PC-9 (cell line): ENCODE results near the gene IDH3G.

Experiments
- EZH2 ChIP-seq: fragments of 200-600 bp; sonication (generic); IDR thresholded peaks from 2 replicates; pipeline ENCODE4 v1.8.0; 2017; ENCODE audit warnings: antibody characterized with exemption, low read depth
- TF ChIP-seq, protein P1 (sequence below): fragments of 200-600 bp; sonication (generic); conservative IDR thresholded peaks from 2 replicates; pipeline ENCODE4 v1.6.1; 2017; ENCODE audit warnings: mixed run types, antibody characterized with exemption, mild to moderate bottlenecking, moderate library complexity

DNA sequence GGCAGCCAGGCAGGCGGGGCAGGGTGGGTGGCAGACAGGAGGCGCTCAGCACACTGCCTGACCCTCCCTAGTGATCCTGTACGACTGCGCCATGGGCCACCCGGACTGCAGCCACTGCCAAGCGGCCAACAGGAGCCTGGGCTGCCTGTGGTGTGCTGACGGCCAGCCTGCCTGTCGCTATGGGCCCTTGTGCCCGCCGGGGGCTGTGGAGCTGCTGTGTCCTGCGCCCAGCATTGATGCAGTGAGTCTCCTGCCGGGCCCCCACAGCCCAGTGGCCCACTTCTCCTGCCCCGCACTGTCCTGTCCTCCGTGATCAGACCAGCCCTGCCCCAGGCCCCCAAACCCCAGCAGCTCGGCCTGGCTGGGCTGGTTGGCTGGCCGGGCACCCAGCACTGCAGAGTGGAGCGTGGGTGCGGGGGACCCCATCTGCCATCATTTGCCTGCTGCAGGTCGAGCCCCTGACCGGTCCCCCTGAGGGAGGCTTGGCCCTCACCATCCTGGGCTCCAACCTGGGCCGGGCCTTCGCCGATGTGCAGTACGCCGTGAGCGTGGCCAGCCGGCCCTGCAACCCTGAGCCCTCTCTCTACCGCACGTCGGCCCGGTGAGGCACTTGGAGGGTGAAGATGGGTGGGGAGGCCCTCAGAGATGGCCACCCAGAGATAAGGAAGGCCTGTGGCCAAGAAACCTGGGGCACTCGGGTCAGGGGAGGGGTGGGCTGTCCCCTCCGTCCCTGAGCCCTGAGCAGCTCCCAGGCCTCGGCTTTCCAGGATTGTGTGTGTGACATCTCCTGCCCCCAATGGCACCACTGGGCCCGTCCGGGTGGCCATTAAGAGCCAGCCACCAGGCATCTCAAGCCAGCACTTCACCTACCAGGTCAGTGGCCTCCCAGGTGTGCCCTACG is 22.5 kb downstream of the IDH3G start:
- TF ChIP-seq, protein P1, sequence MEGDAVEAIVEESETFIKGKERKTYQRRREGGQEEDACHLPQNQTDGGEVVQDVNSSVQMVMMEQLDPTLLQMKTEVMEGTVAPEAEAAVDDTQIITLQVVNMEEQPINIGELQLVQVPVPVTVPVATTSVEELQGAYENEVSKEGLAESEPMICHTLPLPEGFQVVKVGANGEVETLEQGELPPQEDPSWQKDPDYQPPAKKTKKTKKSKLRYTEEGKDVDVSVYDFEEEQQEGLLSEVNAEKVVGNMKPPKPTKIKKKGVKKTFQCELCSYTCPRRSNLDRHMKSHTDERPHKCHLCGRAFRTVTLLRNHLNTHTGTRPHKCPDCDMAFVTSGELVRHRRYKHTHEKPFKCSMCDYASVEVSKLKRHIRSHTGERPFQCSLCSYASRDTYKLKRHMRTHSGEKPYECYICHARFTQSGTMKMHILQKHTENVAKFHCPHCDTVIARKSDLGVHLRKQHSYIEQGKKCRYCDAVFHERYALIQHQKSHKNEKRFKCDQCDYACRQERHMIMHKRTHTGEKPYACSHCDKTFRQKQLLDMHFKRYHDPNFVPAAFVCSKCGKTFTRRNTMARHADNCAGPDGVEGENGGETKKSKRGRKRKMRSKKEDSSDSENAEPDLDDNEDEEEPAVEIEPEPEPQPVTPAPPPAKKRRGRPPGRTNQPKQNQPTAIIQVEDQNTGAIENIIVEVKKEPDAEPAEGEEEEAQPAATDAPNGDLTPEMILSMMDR: no peak
- no peak for TF ChIP-seq EZH2
